GM19035 (cell line): ENCODE measurements around the gene HUNK.
"Not testable (repeated sequence)": the region's sequence is repeated elsewhere in the genome, so short reads cannot be mapped to it uniquely, and the experiment has no call there.

Source experiments
- ATAC-seq: cut with Tn5 transposase; IDR thresholded peaks from one replicate; pipeline ENCODE4 v1.9.1; 2021; ENCODE audit not compliant: unreplicated experiment

Gene HUNK

GRCh38 chr21:31993826-31994825, 121.3 kb downstream of the HUNK start:
- ATAC-seq = no peak

DNA sequence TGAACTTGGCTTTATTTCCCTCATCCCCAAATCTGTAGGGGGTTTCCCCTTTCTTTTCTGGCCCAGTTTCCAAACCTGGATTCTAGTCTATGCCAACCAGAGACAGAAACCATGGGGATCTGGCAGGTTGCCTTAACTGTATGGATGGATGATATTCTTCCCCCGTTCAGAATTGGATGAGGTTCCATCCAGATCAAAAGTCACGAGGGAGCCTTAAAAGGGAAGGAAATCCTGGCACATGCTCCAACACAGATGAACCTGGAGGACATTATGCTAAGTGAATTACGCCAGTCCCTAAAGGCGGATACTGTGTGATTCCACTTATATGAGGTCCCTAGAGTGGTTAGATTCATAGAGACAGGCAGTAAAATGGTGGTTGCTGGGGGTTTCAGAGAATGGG, 124.4 kb downstream of the HUNK start:
- ATAC-seq = no peak

- ATAC-seq = no peak
Measured at GRCh38 chr21:31999810-32000468, 127.1 kb downstream of the HUNK start.

GRCh38 chr21:32001390-32001789, 128.6 kb downstream of the HUNK start:
- ATAC-seq = no peak

DNA sequence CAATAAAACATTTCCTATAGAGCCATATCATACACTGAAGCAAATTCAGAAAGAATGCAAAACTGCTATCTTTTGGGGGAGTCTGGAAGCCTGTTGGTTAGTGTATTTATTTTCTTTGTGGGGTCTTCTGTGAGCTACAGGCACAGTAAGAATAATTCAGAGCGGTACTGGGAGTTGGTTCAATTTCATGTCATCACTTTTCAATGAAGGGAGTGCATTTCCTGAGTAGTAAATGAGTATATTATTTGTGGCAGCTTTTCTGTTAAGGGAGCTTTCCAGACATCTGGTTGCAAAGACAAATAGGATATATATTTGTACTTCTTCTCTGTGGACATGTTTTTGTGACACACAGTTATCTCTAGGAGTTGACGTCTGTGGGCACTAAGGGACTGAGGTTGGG, 130.6 kb downstream of the HUNK start:
- no peak for ATAC-seq

DNA sequence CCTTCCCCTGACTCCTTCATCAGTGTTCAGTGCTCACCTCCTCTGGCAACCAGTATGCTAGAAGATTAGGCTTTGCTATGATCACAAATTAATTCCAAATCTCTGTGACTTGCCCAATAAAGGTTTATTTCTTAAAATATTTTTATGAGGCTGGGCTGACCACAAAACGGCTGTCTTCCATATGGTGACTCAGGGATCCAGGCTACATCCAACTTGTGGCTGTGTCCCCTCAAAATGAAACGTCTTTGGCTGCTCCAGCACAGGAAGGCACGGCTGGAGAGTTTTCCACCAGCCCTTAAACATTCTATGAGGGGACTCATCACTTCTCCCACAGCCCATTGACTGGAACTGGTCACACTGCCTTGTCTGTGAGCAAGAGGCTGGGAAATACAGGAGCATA, 131.5 kb downstream of the HUNK start:
- ATAC-seq = no peak

DNA sequence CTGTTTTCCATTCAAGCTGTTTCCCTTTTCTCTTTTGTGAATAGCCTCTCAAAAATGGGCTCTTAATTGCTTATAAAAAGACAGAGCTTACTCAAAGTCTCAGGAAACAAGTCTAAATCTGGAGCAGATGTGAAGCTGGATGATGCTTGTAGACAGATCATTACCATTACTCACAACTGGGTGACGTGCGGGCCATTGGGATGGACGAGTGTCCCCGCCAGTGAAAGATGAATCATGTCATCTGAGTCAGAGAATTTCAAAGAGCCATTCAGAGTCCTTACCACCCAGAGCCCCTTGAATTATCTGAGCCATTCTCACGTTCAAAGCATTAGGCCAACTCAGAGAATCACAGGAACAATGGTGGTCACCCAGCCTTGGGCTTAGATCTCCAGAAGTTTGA, 134.6 kb downstream of the HUNK start:
- no peak for ATAC-seq

DNA sequence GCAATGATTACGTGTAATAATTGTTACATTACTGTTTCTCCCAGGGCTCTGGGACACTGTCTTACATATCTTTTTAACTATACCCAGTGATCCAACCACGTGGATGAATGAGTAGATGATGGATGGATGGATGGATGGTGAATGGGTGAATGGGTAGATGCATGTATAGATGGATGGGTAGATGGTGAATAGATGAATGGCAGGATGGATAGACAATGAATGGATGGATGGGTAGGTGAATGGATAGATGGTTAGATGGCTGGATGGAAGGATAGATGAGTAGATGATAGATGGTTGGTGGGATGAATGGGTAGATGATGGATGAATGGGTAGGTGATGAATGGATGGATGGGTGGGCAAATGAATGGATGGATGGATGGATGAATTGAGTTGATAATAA, 135.9 kb downstream of the HUNK start:
- no peak for ATAC-seq

GRCh38 chr21:32009263-32009662, 136.4 kb downstream of the HUNK start:
- no peak for ATAC-seq

GRCh38 chr21:32015461-32016139, 142.8 kb downstream of the HUNK start:
- no peak for ATAC-seq

DNA sequence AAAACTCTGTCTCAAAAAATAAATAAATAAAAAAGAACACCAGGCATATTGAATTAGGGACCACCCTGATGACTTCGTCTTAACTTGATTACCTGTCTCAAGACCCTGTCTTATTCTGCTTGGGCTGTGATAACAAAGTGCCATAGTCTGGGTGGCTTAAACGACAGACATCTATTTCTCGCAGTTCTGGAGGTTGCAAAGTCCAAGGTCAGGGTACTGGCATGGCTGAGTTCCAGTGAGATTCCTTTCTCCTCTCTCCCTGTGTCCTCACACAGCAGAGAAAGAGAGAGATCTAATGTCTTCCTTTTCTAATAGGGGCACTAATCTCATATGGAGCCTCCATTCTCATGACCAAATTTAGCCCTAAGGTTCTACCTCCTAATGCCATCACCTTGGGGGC, 145.6 kb downstream of the HUNK start:
- ATAC-seq = no peak

GRCh38 chr21:32020564-32020963, 147.7 kb downstream of the HUNK start:
- no peak for ATAC-seq

GRCh38 chr21:32021319-32021994, 148.6 kb downstream of the HUNK start:
- no peak for ATAC-seq

DNA sequence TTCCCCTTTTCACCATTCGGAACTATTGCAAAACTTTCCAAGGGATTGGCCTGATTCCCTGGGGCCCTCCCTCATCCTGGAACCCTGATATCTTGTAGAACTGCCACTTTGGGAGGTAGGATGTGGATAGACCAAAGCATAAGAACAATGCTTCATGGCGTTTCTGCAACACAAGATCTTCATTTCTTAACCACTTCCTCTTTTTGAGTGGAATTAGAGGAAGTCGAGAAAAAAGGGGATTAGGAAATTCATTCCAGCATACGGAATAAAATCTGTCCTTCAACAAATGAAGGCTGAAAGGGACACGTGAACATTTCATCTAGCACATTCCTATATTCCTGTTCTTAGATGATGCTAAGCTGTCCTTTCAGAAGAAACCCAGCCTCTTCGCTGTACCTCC, 149.3 kb downstream of the HUNK start:
- ATAC-seq = no peak

- no peak for ATAC-seq
Measured at GRCh38 chr21:32030146-32030652, 157.4 kb downstream of the HUNK start.

DNA sequence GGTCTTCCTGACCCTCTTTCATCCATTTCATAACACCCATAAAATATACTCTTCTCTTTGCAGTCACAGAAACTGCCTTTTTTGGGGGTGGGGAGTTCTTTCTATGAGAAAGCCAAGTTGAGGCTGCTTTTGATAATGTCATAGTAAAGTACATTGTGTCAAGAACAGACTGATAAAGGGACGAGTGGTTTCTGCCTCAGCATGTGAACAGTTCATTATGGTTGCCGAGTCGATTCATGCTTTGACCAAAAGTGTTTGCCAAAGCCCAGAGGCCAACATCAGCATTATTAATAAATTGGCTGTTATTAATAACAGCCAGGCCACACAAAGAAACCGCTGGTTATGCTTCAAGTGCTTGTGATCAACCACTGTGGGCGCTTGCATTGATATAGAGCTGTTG, 162.0 kb downstream of the HUNK start:
- no peak for ATAC-seq

DNA sequence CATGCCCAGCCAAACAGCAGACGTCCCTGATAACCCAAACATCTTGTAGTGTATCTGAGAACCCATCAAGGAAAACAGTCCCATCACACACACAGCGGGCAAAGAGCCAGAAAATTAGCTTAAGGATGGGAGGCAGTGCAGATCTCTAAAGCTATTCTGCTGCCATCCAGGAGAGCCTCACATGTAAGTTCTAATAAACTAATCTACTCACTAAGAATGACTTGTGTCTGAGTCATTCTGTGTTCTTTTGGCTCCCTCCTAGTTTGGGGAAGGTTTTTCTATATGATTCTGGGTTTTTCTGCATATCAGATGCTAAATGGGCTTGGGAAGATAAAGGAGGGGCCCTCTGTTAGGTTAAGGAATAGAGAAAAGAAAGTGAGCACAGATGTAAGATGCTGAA, 162.8 kb downstream of the HUNK start:
- no peak for ATAC-seq

GRCh38 chr21:32036756-32037155, 163.9 kb downstream of the HUNK start:
- ATAC-seq = no peak

DNA sequence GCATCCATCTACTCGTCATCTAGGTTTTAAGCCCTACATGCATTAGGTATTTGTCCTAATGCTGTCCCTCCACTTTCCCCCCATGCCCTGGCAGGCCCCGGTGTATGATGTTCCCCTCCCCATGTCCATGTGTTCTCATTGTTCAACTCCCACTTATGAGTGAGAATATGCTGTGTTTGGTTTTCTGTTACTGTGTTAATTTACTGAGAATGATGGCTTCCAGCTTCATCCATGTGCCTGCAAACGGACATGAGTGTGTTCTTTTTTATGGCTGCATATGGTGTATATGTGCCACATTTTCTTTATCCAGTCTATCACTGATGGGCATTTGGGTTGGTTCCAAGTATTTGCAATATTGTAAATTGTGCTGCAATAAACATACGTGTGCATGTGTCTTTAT, 165.9 kb downstream of the HUNK start:
- ATAC-seq = not testable (repeated sequence)

- ATAC-seq = no peak
Measured at GRCh38 chr21:32043458-32043857, 170.6 kb downstream of the HUNK start.
